Rectal smooth muscle tissue (tissue), 1 donor: ENCODE results near the gene FERMT3.
A peak's percentile ranks its signal among the peaks of the same experiment; 100 is the strongest.

ENCODE experiments used
- H3K27ac ChIP-seq: one replicate; pipeline ENCODE4 v1.7.0; 2013; ENCODE audit warnings: low read depth, low read length, inconsistent platforms
- H3K27me3 ChIP-seq: one replicate; pipeline ENCODE4 v1.7.0; 2013; ENCODE audit warnings: low read length; ENCODE audit not compliant: control insufficient read depth, insufficient read depth
- H3K36me3 ChIP-seq: one replicate; pipeline ENCODE4 v1.7.0; 2013; ENCODE audit warnings: low read length; ENCODE audit not compliant: control insufficient read depth, insufficient read depth
- H3K4me1 ChIP-seq: one replicate; pipeline ENCODE4 v1.7.0; 2013; ENCODE audit warnings: low read length; ENCODE audit not compliant: control insufficient read depth, insufficient read depth
- H3K4me3 ChIP-seq: one replicate; pipeline ENCODE4 v1.7.0; 2013; ENCODE audit warnings: low read length
- H3K9ac ChIP-seq: one replicate; pipeline ENCODE4 v1.7.0; 2013; ENCODE audit warnings: low read length

Gene FERMT3

GRCh38 chr11:64216879-64217278 lies 10.4 kb downstream of the FERMT3 start:
- Histone ChIP-seq H3K4me3 (no peak overlapping the region), H3K36me3 (peaks cover 4% of the 10 kb centered on the region), H3K4me1 (no peaks in the 10 kb centered on the region), H3K27ac (no peak overlapping the region), H3K9ac (no peak overlapping the region), H3K27me3 (no peaks in the 10 kb centered on the region)

- no peak overlapping the region for H3K9ac ChIP-seq
These were observed 12.3 kb downstream of the FERMT3 start for GRCh38 chr11:64218628-64219353.

GRCh38 chr11:64219354-64219684 lies 12.8 kb downstream of the FERMT3 start:
- Histone ChIP-seq H3K36me3 (peaks cover 4% of the 10 kb centered on the region), H3K9ac (no peak overlapping the region)

More at GRCh38 chr11:64218628-64219353, 12.3 kb downstream of the FERMT3 start:
- no peaks in the 10 kb centered on the region for H3K4me1 ChIP-seq
- no peak overlapping the region for H3K27ac ChIP-seq
- H3K36me3 ChIP-seq = peaks cover 4% of the 10 kb centered on the region
- no peak overlapping the region for H3K4me3 ChIP-seq
- no peaks in the 10 kb centered on the region for H3K27me3 ChIP-seq

DNA sequence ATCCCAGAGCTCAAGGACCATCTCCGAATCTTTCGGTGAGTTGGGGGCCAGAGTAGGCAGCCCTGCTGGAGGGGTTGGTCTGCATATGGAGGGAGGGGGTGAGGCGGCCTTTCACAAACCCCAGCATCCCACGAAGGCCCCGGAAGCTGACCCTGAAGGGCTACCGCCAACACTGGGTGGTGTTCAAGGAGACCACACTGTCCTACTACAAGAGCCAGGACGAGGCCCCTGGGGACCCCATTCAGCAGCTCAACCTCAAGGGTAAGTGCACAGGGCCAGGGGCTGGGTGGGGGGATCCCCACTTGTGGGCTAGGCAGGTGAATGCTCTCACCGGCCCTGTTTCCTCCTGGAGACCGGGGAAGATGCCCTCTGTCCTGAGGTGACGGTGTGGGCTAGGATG lies 13.2 kb downstream of the FERMT3 start:
- Histone ChIP-seq H3K9ac (no peak overlapping the region), H3K36me3 (peaks cover 4% of the 10 kb centered on the region), H3K27ac (no peak overlapping the region), H3K4me1 (no peaks in the 10 kb centered on the region), H3K27me3 (no peaks in the 10 kb centered on the region), H3K4me3 (no peak overlapping the region)

More at GRCh38 chr11:64219354-64219684, 12.8 kb downstream of the FERMT3 start:
- no peaks in the 10 kb centered on the region for H3K27me3 ChIP-seq
- no peaks in the 10 kb centered on the region for H3K4me1 ChIP-seq
- no peak overlapping the region for H3K4me3 ChIP-seq
- no peak overlapping the region for H3K27ac ChIP-seq

DNA sequence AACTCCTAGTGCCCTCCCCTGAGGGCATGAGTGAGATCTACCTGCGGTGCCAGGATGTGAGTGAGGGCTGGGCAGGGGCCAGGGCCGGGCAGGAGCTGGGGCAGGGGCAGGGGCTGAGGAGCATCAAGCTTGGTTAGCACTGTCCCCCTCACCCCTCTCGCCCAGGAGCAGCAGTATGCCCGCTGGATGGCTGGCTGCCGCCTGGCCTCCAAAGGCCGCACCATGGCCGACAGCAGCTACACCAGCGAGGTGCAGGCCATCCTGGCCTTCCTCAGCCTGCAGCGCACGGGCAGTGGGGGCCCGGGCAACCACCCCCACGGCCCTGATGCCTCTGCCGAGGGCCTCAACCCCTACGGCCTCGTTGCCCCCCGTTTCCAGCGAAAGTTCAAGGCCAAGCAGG lies 13.8 kb downstream of the FERMT3 start:
- Histone ChIP-seq H3K27ac (no peak overlapping the region), H3K4me1 (no peaks in the 10 kb centered on the region), H3K4me3 (no peak overlapping the region), H3K27me3 (no peaks in the 10 kb centered on the region), H3K9ac (no peak overlapping the region), H3K36me3 (peaks cover 4% of the 10 kb centered on the region)

DNA sequence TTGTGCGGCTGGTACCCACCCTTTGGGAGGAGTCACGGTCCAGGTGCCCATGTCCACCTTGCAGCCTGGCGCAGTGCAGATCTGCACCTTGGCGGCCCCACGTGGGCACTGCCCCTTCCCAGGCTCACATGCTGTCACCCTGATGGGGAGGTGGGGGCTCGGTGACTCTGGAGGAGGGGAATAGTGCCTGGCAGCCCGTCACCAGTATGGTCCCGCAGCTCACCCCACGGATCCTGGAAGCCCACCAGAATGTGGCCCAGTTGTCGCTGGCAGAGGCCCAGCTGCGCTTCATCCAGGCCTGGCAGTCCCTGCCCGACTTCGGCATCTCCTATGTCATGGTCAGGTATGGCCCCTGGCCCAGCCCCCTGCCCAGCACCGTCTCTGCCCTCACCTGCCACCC lies 14.3 kb downstream of the FERMT3 start:
- H3K4me3 ChIP-seq = no peak overlapping the region

DNA sequence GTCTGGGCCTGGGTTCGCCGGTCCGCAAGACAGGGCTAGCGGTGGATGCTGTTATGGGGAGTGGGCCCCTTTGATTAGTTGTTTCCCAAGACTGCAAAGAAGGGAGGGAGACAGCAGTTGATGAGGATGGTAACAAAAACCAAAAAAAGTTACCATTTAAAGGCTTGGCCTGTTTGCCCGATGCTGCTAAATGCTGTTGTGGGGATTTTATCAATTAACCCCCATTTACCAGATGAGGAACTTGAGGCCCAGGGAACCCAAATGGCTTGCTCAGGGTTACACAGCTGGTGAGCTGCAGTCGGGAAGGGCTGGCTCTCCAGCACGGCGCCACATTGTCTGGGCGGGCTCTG lies 16.1 kb downstream of the FERMT3 start:
- Histone ChIP-seq H3K36me3 (peaks cover 4% of the 10 kb centered on the region), H3K4me3 (no peak overlapping the region), H3K27ac (no peak overlapping the region), H3K4me1 (peaks cover 9% of the 10 kb centered on the region), H3K27me3 (no peaks in the 10 kb centered on the region), H3K9ac (no peak overlapping the region)

More for the DNA sequence above, 14.3 kb downstream of the FERMT3 start:
- Histone ChIP-seq H3K36me3 (peaks cover 4% of the 10 kb centered on the region), H3K9ac (no peak overlapping the region), H3K27me3 (no peaks in the 10 kb centered on the region), H3K4me1 (no peaks in the 10 kb centered on the region), H3K27ac (no peak overlapping the region)

DNA sequence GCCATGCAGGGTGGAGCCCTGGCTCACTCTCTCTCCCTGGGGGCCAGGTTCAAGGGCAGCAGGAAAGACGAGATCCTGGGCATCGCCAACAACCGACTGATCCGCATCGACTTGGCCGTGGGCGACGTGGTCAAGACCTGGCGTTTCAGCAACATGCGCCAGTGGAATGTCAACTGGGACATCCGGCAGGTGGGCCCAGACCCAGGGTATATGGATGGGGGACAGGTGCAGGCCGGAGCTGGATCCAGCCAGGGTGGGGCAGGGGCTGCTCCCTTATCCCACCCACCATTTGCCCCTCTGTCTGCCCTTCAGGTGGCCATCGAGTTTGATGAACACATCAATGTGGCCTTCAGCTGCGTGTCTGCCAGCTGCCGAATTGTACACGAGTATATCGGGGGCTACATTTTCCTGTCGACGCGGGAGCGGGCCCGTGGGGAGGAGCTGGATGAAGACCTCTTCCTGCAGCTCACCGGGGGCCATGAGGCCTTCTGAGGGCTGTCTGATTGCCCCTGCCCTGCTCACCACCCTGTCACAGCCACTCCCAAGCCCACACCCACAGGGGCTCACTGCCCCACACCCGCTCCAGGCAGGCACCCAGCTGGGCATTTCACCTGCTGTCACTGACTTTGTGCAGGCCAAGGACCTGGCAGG lies 16.6 kb downstream of the FERMT3 start:
- H3K27me3 ChIP-seq = no peaks in the 10 kb centered on the region
- peaks cover 4% of the 10 kb centered on the region for H3K36me3 ChIP-seq
- H3K4me1 ChIP-seq = peaks cover 9% of the 10 kb centered on the region
- H3K27ac ChIP-seq = no peak overlapping the region
- no peak overlapping the region for H3K9ac ChIP-seq
- no peak overlapping the region for H3K4me3 ChIP-seq

DNA sequence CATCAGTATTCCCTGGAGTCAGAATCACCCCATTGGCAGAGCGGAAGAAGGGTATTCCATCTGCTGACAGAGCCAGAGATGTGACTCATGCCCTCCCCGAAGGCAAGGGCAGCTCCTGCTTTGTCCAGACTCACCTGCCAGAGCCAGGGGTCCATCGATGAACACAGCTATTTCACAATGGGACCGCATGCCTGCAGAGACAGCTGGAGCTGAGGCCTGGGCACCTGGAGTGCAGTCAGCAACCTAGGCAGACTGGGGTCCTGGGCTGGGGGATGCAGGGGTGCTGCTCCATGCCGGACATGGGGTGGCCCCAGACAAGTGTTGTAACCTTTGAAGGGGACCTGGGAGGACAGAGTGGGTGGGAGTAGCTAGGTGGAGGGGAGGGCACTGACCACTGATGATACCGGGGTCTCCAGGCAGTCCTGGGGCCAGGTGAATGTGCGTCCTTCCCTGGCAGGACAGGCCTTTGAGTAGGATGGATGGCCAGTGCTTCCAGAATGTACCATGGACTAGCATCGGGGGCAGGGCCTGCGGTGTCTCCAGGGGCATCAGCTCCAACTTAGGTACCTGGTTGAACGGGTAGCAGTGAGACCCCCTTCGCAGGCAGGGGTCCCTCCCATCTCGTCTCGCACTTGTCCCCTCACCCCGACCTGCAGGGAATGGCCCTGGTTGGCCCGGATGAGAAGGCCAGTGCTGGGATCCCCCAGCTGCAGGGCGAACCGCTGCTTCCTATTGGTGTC lies 17.8 kb downstream of the FERMT3 start:
- Histone ChIP-seq H3K27ac (no peak overlapping the region), H3K9ac (no peak overlapping the region), H3K4me1 (peaks cover 9% of the 10 kb centered on the region), H3K4me3 (no peak overlapping the region), H3K36me3 (peaks cover 4% of the 10 kb centered on the region), H3K27me3 (no peaks in the 10 kb centered on the region)

DNA sequence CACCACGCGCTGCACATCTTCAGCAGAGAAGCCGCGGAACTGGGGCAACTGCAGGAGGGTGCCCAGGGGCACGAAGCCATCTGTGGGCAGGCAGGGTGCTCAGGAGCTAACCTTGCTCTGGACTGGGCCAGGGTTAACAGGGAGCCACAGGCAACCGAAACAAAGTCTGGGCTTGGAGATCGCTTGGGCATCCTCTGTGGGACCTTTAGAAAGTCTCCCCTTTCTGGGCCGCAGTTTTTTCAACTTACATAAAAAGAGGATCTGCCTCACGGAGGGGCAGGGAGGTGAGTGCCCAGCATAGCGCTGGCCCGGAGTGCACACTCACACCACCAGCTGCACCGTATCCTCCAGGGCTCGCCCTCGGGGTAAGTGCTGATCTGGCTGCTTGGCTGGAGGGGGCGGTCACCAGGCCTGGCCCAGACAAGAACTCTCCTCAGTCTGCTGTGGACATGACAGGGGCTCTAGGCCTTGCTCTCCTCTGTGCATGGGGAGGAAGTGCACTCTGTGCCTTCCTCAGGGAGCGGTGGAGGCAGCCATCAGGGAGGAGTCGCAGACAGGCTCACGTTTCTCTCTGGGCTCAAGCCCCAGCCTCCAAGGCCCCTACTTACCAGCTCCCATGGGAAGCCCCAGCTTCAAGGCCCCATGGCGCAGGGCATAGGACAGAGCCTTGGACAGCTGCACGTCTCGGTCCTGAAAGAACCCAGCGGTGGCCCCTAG lies 18.5 kb downstream of the FERMT3 start:
- Histone ChIP-seq H3K9ac (peak overlapping the region; percentile 24), H3K4me3 (peak overlapping the region; percentile 86), H3K27me3 (no peaks in the 10 kb centered on the region), H3K36me3 (peaks cover 4% of the 10 kb centered on the region), H3K4me1 (peaks cover 14% of the 10 kb centered on the region), H3K27ac (no peak overlapping the region)

DNA sequence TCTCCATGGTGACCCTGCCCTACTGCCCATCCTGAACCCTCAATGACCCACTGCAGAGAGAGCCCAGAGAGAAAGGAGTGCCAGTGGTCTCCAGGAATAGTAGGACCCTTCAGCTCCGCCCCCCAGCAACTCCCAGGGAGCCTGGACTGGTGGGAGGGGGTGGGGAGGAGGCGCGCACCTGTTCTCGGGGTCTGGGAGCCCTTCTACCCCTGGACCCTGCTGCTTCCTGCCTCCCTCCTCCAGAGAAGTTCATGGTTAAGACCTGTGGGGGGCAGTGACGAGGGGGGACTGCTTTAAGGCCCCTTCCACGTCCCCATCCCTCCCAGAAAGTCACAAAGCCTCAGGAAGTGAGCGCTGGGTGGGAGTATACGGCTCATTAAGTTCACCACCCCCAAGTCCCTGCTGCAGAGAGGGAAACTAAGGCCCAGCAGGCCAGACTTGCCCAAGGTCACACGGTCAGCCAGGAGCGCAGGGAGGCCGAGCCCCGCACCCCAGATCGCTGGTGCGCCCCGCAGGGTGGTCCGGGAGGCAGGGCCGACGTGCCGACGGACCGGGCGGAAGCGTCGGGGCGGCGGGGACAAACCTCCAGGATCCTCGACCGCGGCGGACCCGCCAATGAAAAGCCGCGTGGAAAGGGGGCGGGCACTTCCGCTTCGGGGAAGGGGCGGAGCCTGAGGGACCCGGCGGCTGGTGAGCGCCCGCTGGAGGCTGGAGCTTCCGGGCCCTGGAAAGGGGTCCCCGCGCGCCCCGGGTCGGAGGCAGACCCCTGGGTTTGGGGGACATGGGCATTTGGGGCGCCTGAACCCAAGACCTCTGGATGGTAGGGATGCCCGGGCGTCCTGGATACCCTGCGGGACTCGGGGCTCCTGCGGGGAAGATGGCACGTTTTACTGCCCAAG lies 19.3 kb downstream of the FERMT3 start, which contains the start of the genes NUDT22 and TRPT1:
Gene NUDT22, plus strand, starts transcription at position 667 of the 899 bp plus-strand sequence. CDS start 379 bp downstream, outside the sequence.
Gene TRPT1, minus strand, starts transcription at position 579 of the 899 bp plus-strand sequence. Its CDS starts 326 bp downstream, at position 253.
- peaks cover 3% of the 10 kb centered on the region for H3K36me3 ChIP-seq
- peak within 1 kb of the TSS; percentile 86 for H3K4me3 ChIP-seq
- H3K27ac ChIP-seq = peak within 1 kb of the TSS; percentile 88
- peak within 1 kb of the TSS; percentile 89 for H3K9ac ChIP-seq
- no peaks in the 10 kb centered on the region for H3K27me3 ChIP-seq
- H3K4me1 ChIP-seq = peaks cover 14% of the 10 kb centered on the region
